Left ventricle myocardium inferior (tissue), 1 donor: Measurements from ENCODE around the gene SLC22A15. TPM values are rescaled to one million over a fixed set of nuclear protein-coding genes. Genes with fewer than 3 reads are reported as not detected.

ENCODE experiments used
- DNase-seq: peaks from one replicate; pipeline ENCODE4 v3.0.0-alpha.2; 2020
- H3K27ac ChIP-seq: fragments of 200-600 bp; replicated peaks from 2 replicates; pipeline ENCODE4 v1.8.0; 2021
- H3K27me3 ChIP-seq: fragments of 200-600 bp; 2 replicates; pipeline ENCODE4 v1.8.0; 2021; ENCODE audit warnings: low read depth
- H3K36me3 ChIP-seq: fragments of 200-600 bp; 2 replicates; pipeline ENCODE4 v1.8.0; 2021
- H3K4me1 ChIP-seq: fragments of 200-600 bp; 2 replicates; pipeline ENCODE4 v1.8.0; 2021
- H3K4me3 ChIP-seq: fragments of 200-600 bp; 2 replicates; pipeline ENCODE4 v1.8.0; 2021; ENCODE audit warnings: mild to moderate bottlenecking, moderate library complexity
- H3K9me3 ChIP-seq: fragments of 200-600 bp; replicated peaks from 2 replicates; pipeline ENCODE4 v1.8.0; 2021
- intact Hi-C: fragments of 100-400 bp; cut with micrococcal nuclease; formaldehyde crosslinking; loops from one replicate; pipeline ENCODE4 v1.11.0; 2022
- total RNA-seq: library from RNA; stranded (reverse); fragmentation: NEBNext Ultra II Directional; extraction: Animal tissue kit (Norgen Biotek cat#: 25700); gene quantifications from one replicate; pipeline ENCODE4 v1.2.1, GENCODE V29; 2021
- TF ChIP-seq, protein P1 (sequence below): fragments of 200-600 bp; IDR thresholded peaks from 2 replicates; pipeline ENCODE4 v1.8.0; 2021; ENCODE audit warnings: antibody characterized with exemption, mild to moderate bottlenecking, borderline replicate concordance
- donor health status: DM: no; HTN: yes; CAD: no; lungs with severe emphysema.

The SLC22A15 gene
- total RNA-seq, 1 donor from 2014 or later = 8.4 TPM

DNA sequence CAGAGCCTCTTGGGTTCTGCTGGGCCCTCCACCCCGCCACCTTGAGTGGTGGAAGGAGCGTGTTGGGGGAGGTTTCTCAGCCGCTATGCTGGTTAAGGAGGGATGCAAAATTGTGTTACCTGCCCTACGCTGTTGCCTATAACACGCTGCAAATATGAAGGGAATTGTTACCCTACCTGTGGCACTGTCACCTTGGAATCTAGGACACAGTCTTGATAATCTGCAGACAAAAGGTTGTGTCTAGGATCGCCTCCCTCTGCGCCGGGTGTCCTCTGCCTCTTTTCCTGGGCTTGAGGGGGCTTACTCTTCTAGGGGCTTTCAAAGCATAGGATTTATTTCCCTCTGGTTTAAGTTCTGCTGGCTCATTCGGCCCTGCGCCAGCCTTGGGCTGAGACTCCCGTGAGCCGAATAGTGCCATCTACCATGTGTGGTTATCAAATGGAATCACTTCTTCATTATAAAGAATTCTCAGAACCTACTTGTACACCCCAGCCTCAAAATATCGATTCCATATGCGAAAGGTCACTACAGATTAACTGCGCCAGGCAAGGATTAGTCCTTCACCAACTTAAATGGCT is 697 bp downstream of the SLC22A15 start:
- peaks cover 7% of the 10 kb centered on the region for H3K27me3 ChIP-seq
- H3K27ac ChIP-seq = peak overlapping the region; percentile 87
- peak overlapping the region; percentile 81 for H3K4me3 ChIP-seq
- DNase-seq = peak; percentile 18
- no peaks in the 10 kb centered on the region for H3K9me3 ChIP-seq
- H3K4me1 ChIP-seq = peaks cover 36% of the 10 kb centered on the region
- intact Hi-C loops = no loop called here
- TF ChIP-seq, protein P1, sequence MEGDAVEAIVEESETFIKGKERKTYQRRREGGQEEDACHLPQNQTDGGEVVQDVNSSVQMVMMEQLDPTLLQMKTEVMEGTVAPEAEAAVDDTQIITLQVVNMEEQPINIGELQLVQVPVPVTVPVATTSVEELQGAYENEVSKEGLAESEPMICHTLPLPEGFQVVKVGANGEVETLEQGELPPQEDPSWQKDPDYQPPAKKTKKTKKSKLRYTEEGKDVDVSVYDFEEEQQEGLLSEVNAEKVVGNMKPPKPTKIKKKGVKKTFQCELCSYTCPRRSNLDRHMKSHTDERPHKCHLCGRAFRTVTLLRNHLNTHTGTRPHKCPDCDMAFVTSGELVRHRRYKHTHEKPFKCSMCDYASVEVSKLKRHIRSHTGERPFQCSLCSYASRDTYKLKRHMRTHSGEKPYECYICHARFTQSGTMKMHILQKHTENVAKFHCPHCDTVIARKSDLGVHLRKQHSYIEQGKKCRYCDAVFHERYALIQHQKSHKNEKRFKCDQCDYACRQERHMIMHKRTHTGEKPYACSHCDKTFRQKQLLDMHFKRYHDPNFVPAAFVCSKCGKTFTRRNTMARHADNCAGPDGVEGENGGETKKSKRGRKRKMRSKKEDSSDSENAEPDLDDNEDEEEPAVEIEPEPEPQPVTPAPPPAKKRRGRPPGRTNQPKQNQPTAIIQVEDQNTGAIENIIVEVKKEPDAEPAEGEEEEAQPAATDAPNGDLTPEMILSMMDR = no peak
- H3K36me3 ChIP-seq = no peaks in the 10 kb centered on the region

GRCh38 chr1:115977499-115978258 is 1.4 kb downstream of the SLC22A15 start:
- peaks cover 42% of the 10 kb centered on the region for H3K4me1 ChIP-seq
- no peak for DNase-seq
- H3K9me3 ChIP-seq = no peaks in the 10 kb centered on the region
- H3K4me3 ChIP-seq = peak overlapping the region; percentile 81
- TF ChIP-seq, protein P1 = no peak
- peaks cover 7% of the 10 kb centered on the region for H3K27me3 ChIP-seq
- intact Hi-C loops = no loop called here
- H3K36me3 ChIP-seq = no peaks in the 10 kb centered on the region
- H3K27ac ChIP-seq = peak overlapping the region; percentile 87

DNA sequence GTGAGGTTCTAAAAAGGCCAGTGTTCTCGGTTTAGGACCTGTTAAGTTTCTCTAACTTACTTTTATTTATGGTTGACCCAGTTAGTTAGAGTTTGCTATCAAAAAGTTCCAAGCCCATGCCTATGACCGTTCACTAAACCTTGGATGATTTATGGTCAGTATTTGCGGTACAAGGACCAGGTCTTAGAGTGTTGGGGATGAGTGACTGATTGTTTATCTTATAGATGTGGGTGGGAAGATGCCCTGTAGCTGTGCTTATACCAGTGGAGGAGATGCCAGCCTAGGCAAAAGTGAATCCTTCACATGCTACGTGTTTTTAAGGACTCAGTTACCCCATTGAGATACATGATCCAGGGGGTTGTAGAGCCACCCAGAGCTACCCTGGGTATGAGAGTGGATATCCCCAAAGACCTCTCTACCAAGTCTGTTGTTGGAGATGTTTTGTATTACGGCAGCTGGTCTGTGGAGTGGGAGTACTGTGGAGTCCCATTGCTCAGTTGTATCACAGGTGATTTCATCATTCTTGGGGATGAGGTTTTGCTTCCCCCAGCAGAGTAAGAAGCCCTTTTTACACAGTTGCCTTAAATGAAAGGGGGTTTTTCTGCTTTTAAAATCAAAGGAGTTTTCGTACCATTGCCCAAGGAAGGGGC is 2.1 kb downstream of the SLC22A15 start:
- TF ChIP-seq, protein P1 = no peak

GRCh38 chr1:115980156-115980555 is 3.8 kb downstream of the SLC22A15 start:
- intact Hi-C loops = no loop called here
- peaks cover 45% of the 10 kb centered on the region for H3K4me1 ChIP-seq
- no peak overlapping the region for H3K27ac ChIP-seq
- no peak overlapping the region for H3K4me3 ChIP-seq
- H3K27me3 ChIP-seq = peaks cover 7% of the 10 kb centered on the region
- no peaks in the 10 kb centered on the region for H3K9me3 ChIP-seq
- no peak for DNase-seq
- TF ChIP-seq, protein P1 = no peak
- H3K36me3 ChIP-seq = no peaks in the 10 kb centered on the region

More for the DNA sequence above, 2.1 kb downstream of the SLC22A15 start:
- DNase-seq = no peak
- H3K27ac ChIP-seq = peak overlapping the region; percentile 87
- peak overlapping the region; percentile 81 for H3K4me3 ChIP-seq
- peaks cover 45% of the 10 kb centered on the region for H3K4me1 ChIP-seq
- H3K27me3 ChIP-seq = peaks cover 7% of the 10 kb centered on the region
- intact Hi-C loops = no loop called here
- no peaks in the 10 kb centered on the region for H3K9me3 ChIP-seq
- H3K36me3 ChIP-seq = no peaks in the 10 kb centered on the region

GRCh38 chr1:115980998-115981993 is 5.0 kb downstream of the SLC22A15 start:
- intact Hi-C loops = no loop called here
- TF ChIP-seq, protein P1 = peak; percentile 59
- H3K36me3 ChIP-seq = no peaks in the 10 kb centered on the region
- H3K4me1 ChIP-seq = peaks cover 37% of the 10 kb centered on the region
- no peaks in the 10 kb centered on the region for H3K9me3 ChIP-seq
- H3K4me3 ChIP-seq = no peak overlapping the region
- DNase-seq = no peak
- no peak overlapping the region for H3K27ac ChIP-seq
- H3K27me3 ChIP-seq = no peaks in the 10 kb centered on the region
